B cell (primary cell): ENCODE results near the gene SMG1. TPM values are rescaled to one million over a fixed set of nuclear protein-coding genes. Genes with fewer than 3 reads are reported as not detected.

Experiments
- ATAC-seq: fragments of 200-7000 bp; cut with Tn5 transposase; one replicate; pipeline ENCODE4 v1.10.0; 2021; ENCODE audit warnings: low read depth, mild to moderate bottlenecking, moderate number of reproducible peaks, moderate library complexity
- CTCF ChIA-PET: fragments of 350-600 bp; sonication (Branson Sonifier 250); formaldehyde crosslinking; loops from one replicate; lab custom pipeline; 2021; ENCODE audit warnings: antibody characterized with exemption, inconsistent platforms; lab: Charles Lee
- POLR2A ChIA-PET: fragments of 350-600 bp; sonication (Branson Sonifier 250); formaldehyde crosslinking; loops from one replicate; lab custom pipeline; 2021; ENCODE audit warnings: antibody characterized with exemption; lab: Charles Lee
- DNase-seq: peaks from one replicate; pipeline ENCODE4 v3.0.0; 2013
- H2AFZ ChIP-seq: 2 replicates; pipeline ENCODE4 v1.6.1; 2012; ENCODE audit warnings: mild to moderate bottlenecking, low read depth, low read length; ENCODE audit not compliant: insufficient read depth, poor library complexity, severe bottlenecking
- H3K27ac ChIP-seq, 2 donors: 1 replicate in 1 of 2; 2 replicates in 1 of 2; pipeline ENCODE4 v1.5.1; 2012 to 2013; ENCODE audit warnings: low read length in 2 of 2, mild to moderate bottlenecking in 2 of 2, moderate library complexity in 1 of 2
- H3K27me3 ChIP-seq, 4 experiments: fragments of 200-600 bp in 1 of 4; sonication (generic) in 1 of 4; replicated peaks in 1 of 4; 1 replicate in 2 of 4; 2 replicates in 2 of 4; pipeline versions ENCODE4 v1.6.1 to v1.7.0; 2013 to 2016; ENCODE audit warnings: low read length in 3 of 4, mild to moderate bottlenecking in 2 of 4, mixed read lengths in 1 of 4, moderate library complexity in 1 of 4; ENCODE audit not compliant: insufficient read depth in 4 of 4, control insufficient read depth in 3 of 4; ENCODE audit errors: control extremely low read depth in 1 of 4
- H3K36me3 ChIP-seq, 2 experiments: replicated peaks in 1 of 2; 1 replicate in 1 of 2; 2 replicates in 1 of 2; pipeline versions ENCODE4 v1.6.1 to v1.7.1; 2013; ENCODE audit warnings: low read length in 1 of 2; ENCODE audit not compliant: insufficient read depth in 2 of 2, control insufficient read depth in 1 of 2; ENCODE audit errors: control extremely low read depth in 1 of 2, extremely low read depth in 1 of 2
- H3K4me1 ChIP-seq, 2 donors: fragments of 200-600 bp in 1 of 2; sonication (generic) in 1 of 2; 1 replicate in 1 of 2; 2 replicates in 1 of 2; pipeline versions ENCODE4 v1.5.1 to v1.6.1; 2013 to 2017; ENCODE audit warnings: low read length in 2 of 2; ENCODE audit not compliant: control insufficient read depth in 2 of 2, insufficient read depth in 2 of 2
- H3K4me2 ChIP-seq: replicated peaks from 2 replicates; pipeline ENCODE3; 2012; ENCODE audit warnings: mild to moderate bottlenecking, low read depth, low read length; ENCODE audit not compliant: poor library complexity, severe bottlenecking
- H3K4me3 ChIP-seq, 5 experiments: fragments of 200-600 bp in 1 of 5; sonication (generic) in 1 of 5; 1 replicate in 3 of 5; 2 replicates in 2 of 5; pipeline versions ENCODE4 v1.5.1 to v1.7.0; 2011 to 2016; ENCODE audit warnings: low read length in 4 of 5, mild to moderate bottlenecking in 4 of 5, low read depth in 2 of 5, control low read depth in 1 of 5, moderate library complexity in 1 of 5; ENCODE audit not compliant: insufficient read depth in 1 of 5; ENCODE audit errors: control extremely low read depth in 1 of 5, extremely low read depth in 1 of 5
- H3K79me2 ChIP-seq: fragments of 200-600 bp; sonication (generic); one replicate; pipeline ENCODE4 v1.6.0; 2016; ENCODE audit warnings: low read length; ENCODE audit not compliant: control insufficient read depth, insufficient read depth
- H3K9ac ChIP-seq: fragments of 200-600 bp; sonication (generic); 2 replicates; pipeline ENCODE4 v1.6.1; 2017; ENCODE audit warnings: mild to moderate bottlenecking, low read length, moderate library complexity
- H3K9me3 ChIP-seq, 3 donors: one replicate each; pipeline versions ENCODE4 v1.6.1 to v1.7.1; 2013; ENCODE audit warnings: low read length in 2 of 3; ENCODE audit not compliant: control insufficient read depth in 2 of 3, insufficient read depth in 1 of 3; ENCODE audit errors: control extremely low read depth in 1 of 3
- H4K20me1 ChIP-seq: 2 replicates; pipeline ENCODE4 v1.6.0; 2012; ENCODE audit warnings: mild to moderate bottlenecking, low read length; ENCODE audit not compliant: insufficient read depth, control insufficient read depth, poor library complexity, severe bottlenecking
- H3K27ac Mint-ChIP-seq: one replicate; pipeline ENCODE4 v1.8.0; 2021; ENCODE audit warnings: mixed read lengths
- H3K27me3 Mint-ChIP-seq: one replicate; pipeline ENCODE4 v1.8.0; 2021; ENCODE audit warnings: mixed read lengths
- H3K4me1 Mint-ChIP-seq: one replicate; pipeline ENCODE4 v1.8.0; 2021; ENCODE audit warnings: mixed read lengths
- H3K4me3 Mint-ChIP-seq: one replicate; pipeline ENCODE4 v1.8.0; 2021; ENCODE audit warnings: mixed read lengths
- H3K9me3 Mint-ChIP-seq: one replicate; pipeline ENCODE4 v1.8.0; 2022; ENCODE audit warnings: mixed read lengths; ENCODE audit not compliant: insufficient read depth
- CTCF ChIP-seq: fragments of 200-600 bp; IDR thresholded peaks from one replicate; pipeline ENCODE4 v1.8.0; 2022; ENCODE audit warnings: antibody characterized with exemption, mild to moderate bottlenecking
- EZH2 ChIP-seq: IDR thresholded peaks from 2 replicates; pipeline ENCODE4 v1.6.1; 2012; ENCODE audit warnings: borderline replicate concordance, low read depth, mild to moderate bottlenecking, moderate library complexity, low read length; ENCODE audit not compliant: insufficient read depth, poor library complexity, severe bottlenecking
- WGBS: methylation state at CpG from one replicate; pipeline ENCODE4 v1.1.5; 2013; ENCODE audit warnings: missing lambda C conversion rate; ENCODE audit not compliant: insufficient coverage; 5-methylcytosine and 5-hydroxymethylcytosine counted together
- intact Hi-C: fragments of 100-400 bp; cut with micrococcal nuclease; formaldehyde crosslinking; loops from one replicate; pipeline ENCODE4 v1.10.0; 2022
- polyA plus RNA-seq: library from polyadenylated mRNA; depleted of rRNA; stranded (reverse); fragments of >200 nt; gene quantifications from 2 replicates; pipeline ENCODE4 v1.2.3, GENCODE V29; 2012
- total RNA-seq, 2 donors: library from RNA; stranded (reverse); fragments of 120-200 nt in 1 of 2; gene quantifications; 1 replicate in 1 of 2; 2 replicates in 1 of 2; pipeline versions ENCODE4 v1.2.3 to v1.2.4, GENCODE V29; 2013 to 2022

The SMG1 gene
- total and polyA plus RNA-seq, 2 donors (not counting 1 experiment from before 2014, with no cell fraction given): 23.2 to 256 TPM

DNA sequence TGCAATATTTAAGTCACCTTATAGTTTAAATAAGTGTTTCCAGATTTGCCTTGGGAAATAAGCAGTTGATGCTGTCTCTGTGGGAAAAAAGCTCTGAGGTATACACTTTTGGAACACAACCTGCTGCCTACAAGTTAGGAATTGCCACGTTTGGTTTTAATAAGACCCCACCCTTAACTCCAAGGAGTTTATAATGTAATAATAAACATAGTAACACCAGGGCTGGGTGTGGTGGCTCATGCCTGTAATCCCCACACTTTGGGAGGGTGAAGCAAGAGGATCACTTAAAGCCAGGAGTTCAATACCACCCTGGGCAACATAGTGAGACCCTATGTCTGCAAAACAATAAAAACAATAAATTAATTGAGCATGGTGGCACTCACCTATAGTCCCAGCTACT is 15.9 kb upstream of the SMG1 start:
- DNase-seq (no peak), ATAC-seq (no peak)
- H3K4me1 ChIP-seq: peaks cover 7 to 13% of the 10 kb centered on the region in 2 donors
- H3K9me3 Mint-ChIP-seq: no peaks in the 10 kb centered on the region
- H2AFZ ChIP-seq: no peak overlapping the region
- no peak overlapping the region for H3K4me3 ChIP-seq
- H3K4me3 Mint-ChIP-seq: no peak overlapping the region
- no peak overlapping the region for H3K27ac Mint-ChIP-seq
- H3K27me3 ChIP-seq: peaks cover 0 to 3% (median 0%) of the 10 kb centered on the region in 4 experiments
- H3K9me3 ChIP-seq: peaks cover 0 to 6% (median 0%) of the 10 kb centered on the region in 3 donors
- no peaks in the 10 kb centered on the region for H3K36me3 ChIP-seq
- no peaks in the 10 kb centered on the region for H3K79me2 ChIP-seq
- no peaks in the 10 kb centered on the region for H4K20me1 ChIP-seq
- H3K9ac ChIP-seq: no peak overlapping the region
- TF ChIP-seq EZH2 (no peak), CTCF (no peak)
- H3K27me3 Mint-ChIP-seq: peaks cover 3% of the 10 kb centered on the region
- WGBS: no CpG with 5 or more reads among the region's 1 CpG
- CTCF ChIA-PET: no interaction called here
- no peak overlapping the region for H3K27ac ChIP-seq
- intact Hi-C loops: no loop called here
- no peak overlapping the region for H3K4me2 ChIP-seq
- peaks cover 12% of the 10 kb centered on the region for H3K4me1 Mint-ChIP-seq
- POLR2A ChIA-PET: no interaction called here

GRCh38 chr16:18941471-18941870 is 15.3 kb upstream of the SMG1 start:
- no peak overlapping the region for H3K4me3 Mint-ChIP-seq
- Histone ChIP-seq H3K9ac (no peak overlapping the region), H3K27me3 (peaks cover 0 to 3% (median 0%) of the 10 kb centered on the region in 4 experiments), H3K9me3 (peaks cover 0 to 6% (median 0%) of the 10 kb centered on the region in 3 donors), H4K20me1 (no peaks in the 10 kb centered on the region), H3K27ac (no peak overlapping the region), H3K36me3 (no peaks in the 10 kb centered on the region), H3K4me3 (no peak overlapping the region), H3K4me1 (peaks cover 3 to 9% of the 10 kb centered on the region in 2 donors), H3K4me2 (no peak overlapping the region), H3K79me2 (no peaks in the 10 kb centered on the region), H2AFZ (no peak overlapping the region)
- ATAC-seq (no peak), DNase-seq (no peak)
- intact Hi-C loops: no loop called here
- peaks cover 9% of the 10 kb centered on the region for H3K4me1 Mint-ChIP-seq
- H3K27me3 Mint-ChIP-seq: peaks cover 3% of the 10 kb centered on the region
- no peaks in the 10 kb centered on the region for H3K9me3 Mint-ChIP-seq
- no peak overlapping the region for H3K27ac Mint-ChIP-seq
- TF ChIP-seq EZH2 (no peak), CTCF (no peak)
- ChIA-PET POLR2A (interaction anchor here (0.7 kb wide), 1 partner anchor 12 kb away, joined by 4 read pairs; no protein-coding TSS in a partner anchor), CTCF (no interaction called here)
